ENCODE measurements around the gene KLHL20. TPM values are rescaled to one million over a fixed set of nuclear protein-coding genes. Genes with fewer than 3 reads are reported as not detected.
"Not testable (repeated sequence)": the region's sequence is repeated elsewhere in the genome, so short reads cannot be mapped to it uniquely, and the experiment has no call there.

KLHL20 gene, protein sequence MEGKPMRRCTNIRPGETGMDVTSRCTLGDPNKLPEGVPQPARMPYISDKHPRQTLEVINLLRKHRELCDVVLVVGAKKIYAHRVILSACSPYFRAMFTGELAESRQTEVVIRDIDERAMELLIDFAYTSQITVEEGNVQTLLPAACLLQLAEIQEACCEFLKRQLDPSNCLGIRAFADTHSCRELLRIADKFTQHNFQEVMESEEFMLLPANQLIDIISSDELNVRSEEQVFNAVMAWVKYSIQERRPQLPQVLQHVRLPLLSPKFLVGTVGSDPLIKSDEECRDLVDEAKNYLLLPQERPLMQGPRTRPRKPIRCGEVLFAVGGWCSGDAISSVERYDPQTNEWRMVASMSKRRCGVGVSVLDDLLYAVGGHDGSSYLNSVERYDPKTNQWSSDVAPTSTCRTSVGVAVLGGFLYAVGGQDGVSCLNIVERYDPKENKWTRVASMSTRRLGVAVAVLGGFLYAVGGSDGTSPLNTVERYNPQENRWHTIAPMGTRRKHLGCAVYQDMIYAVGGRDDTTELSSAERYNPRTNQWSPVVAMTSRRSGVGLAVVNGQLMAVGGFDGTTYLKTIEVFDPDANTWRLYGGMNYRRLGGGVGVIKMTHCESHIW
- total RNA-seq (ENCODE audit: low replicate concordance) = 22.8 and 23.6 TPM in 2 replicates
- long read RNA-seq, transcript KLHL20-201 (12 exons, 3,421 nt) = major isoform, 22 of 51 reads
- long read RNA-seq, partial matches to known transcripts = 11 of 51 reads
- long read RNA-seq, other reads (novel, unspliced or antisense) = 18 of 51 reads

DNA sequence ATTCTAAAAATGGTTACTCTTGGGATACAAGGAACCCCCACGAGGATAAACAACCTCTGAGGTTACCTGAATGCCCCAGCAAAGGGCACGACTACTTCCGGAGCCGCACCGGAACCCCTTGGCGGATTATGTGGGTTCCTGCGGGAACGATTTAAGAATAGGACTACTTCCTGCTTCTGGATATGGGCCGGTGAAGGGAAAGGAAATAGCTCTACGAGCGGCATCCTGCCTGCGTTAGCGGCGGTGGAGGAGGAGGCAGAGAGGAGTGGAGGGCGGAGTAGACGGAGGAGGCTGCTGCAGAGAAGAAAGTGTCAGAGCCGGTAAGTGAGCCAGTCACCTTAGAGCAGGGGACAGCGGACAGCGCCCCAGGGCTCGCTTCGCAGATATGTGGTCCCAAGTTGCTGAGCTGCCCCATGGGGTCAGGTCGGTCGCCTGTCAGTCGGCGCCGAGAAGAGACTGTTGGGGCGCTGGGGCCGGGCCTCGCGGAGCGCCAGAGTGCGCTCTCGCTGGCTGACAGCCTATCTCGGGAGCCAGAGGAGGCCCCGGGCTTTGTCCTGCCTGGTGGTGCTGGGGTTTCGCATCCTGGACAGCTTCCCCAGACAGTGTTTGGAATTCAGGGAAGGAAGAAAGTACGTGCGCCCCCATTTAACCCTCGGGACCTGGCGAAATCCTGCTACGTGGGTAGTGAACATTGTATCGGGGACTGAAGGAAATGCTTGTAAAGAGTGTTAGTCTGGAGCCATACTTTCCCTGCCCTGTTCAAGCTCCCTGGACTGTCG, at the start of gene KLHL20:
TSS of gene KLHL20 (plus strand) at position 223 of the 779 bp plus-strand sequence. CDS start 1,063 bp downstream, outside the sequence.
- peaks cover 3% of the 10 kb centered on the region for H3K36me3 Mint-ChIP-seq
- H3K27me3 Mint-ChIP-seq = peaks cover 29% of the 10 kb centered on the region
- peaks cover 8% of the 10 kb centered on the region for H3K4me1 Mint-ChIP-seq (ENCODE audit: unreplicated experiment)
- DNase-seq (ENCODE audit: extremely low spot score, unreplicated experiment) = peak; percentile 81
- TF ChIP-seq, protein P1, sequence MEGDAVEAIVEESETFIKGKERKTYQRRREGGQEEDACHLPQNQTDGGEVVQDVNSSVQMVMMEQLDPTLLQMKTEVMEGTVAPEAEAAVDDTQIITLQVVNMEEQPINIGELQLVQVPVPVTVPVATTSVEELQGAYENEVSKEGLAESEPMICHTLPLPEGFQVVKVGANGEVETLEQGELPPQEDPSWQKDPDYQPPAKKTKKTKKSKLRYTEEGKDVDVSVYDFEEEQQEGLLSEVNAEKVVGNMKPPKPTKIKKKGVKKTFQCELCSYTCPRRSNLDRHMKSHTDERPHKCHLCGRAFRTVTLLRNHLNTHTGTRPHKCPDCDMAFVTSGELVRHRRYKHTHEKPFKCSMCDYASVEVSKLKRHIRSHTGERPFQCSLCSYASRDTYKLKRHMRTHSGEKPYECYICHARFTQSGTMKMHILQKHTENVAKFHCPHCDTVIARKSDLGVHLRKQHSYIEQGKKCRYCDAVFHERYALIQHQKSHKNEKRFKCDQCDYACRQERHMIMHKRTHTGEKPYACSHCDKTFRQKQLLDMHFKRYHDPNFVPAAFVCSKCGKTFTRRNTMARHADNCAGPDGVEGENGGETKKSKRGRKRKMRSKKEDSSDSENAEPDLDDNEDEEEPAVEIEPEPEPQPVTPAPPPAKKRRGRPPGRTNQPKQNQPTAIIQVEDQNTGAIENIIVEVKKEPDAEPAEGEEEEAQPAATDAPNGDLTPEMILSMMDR (conservative IDR thresholded peaks at IDR 0.05) = no peak
- peak within 1 kb of the TSS; percentile 93 for H3K27ac Mint-ChIP-seq
- no peaks in the 10 kb centered on the region for H3K9me3 Mint-ChIP-seq
- H3K4me3 Mint-ChIP-seq = peak within 1 kb of the TSS; percentile 98

DNA sequence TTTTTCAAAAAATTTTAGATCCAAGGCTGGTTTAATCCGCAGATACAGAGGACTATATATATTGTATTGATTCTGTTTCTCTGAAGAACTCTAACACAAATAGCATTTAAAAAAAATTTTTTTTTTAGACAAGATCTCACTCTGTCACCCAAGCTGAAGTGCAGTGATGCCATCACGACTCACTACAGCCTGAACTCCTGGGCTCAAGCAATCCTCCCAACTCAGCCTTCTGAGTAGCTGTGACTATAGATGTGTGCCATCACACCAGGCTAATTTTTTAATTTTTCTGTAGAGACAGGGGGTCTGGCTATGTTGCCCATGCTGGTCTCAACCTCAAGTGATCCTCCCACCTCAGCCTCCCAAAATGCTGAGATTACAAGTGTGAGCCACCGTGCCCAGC, 48.1 kb upstream of the KLHL20 start:
- H3K4me1 Mint-ChIP-seq (ENCODE audit: unreplicated experiment) = peaks cover 4% of the 10 kb centered on the region
- TF ChIP-seq, protein P1 (conservative IDR thresholded peaks at IDR 0.05) = no peak
- no peak overlapping the region for H3K27ac Mint-ChIP-seq
- H3K36me3 Mint-ChIP-seq = no peaks in the 10 kb centered on the region
- no peak overlapping the region for H3K4me3 Mint-ChIP-seq
- H3K27me3 Mint-ChIP-seq = no peaks in the 10 kb centered on the region
- peaks cover 4% of the 10 kb centered on the region for H3K9me3 Mint-ChIP-seq
- no peak for DNase-seq (ENCODE audit: extremely low spot score, unreplicated experiment)

DNA sequence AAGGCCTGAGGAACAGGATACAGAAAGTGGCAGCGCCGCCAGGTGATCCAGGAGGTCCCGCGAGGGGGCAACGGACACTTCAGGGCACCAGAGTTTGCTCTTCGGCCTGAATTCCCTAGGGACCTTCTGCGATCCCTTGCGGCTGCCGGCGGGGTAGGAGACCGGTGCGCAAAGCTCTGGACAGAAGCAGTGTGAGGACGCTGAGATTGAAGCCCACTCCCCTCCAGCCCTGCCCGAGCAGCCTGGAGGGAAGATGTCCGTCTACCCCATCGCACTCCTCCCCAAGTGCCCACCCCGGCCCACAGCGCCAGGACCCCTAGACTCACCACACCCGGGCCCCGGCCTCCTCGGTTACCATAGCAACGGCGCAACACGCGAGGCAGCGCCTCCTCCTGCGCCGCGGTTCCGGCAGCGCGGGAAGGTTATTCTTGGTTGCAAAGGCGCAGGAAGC, 45.3 kb upstream of the KLHL20 start, which contains the start of gene ANKRD45:
TSS of gene ANKRD45 (minus strand) at position 361 of the 451 bp plus-strand sequence. CDS start 10,433 bp downstream, outside the sequence.
- Mint-ChIP-seq H3K4me3 (peak within 1 kb of the TSS; percentile 85), H3K27ac (peak within 1 kb of the TSS; percentile 10), H3K9me3 (no peaks in the 10 kb centered on the region), H3K4me1 (ENCODE audit: unreplicated experiment) (peaks cover 4% of the 10 kb centered on the region), H3K27me3 (no peaks in the 10 kb centered on the region), H3K36me3 (no peaks in the 10 kb centered on the region)
- DNase-seq (ENCODE audit: extremely low spot score, unreplicated experiment) = peak; percentile 75
- TF ChIP-seq, protein P1 (conservative IDR thresholded peaks at IDR 0.05) = no peak

DNA sequence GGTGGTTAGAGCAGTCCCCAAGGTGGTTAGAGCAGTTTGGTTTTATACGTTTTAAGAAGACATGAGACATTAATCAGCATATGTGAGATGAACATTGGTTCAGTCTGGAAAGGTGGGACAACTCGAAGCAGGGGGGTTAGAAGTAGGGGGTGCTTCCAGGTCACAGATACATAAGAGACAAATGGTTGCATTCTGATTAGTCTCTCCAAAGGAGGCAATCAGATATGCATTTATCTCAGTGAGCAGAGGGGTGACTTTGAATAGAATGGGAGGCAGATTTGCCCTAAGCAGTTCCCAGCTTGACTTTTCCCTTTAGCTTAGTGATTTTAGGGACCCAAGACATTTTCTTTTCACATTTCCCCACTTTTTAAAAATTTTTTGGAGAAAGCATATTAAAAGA, 40.3 kb upstream of the KLHL20 start:
- not testable (repeated sequence) for DNase-seq (ENCODE audit: extremely low spot score, unreplicated experiment); H3K36me3 Mint-ChIP-seq; H3K4me1 Mint-ChIP-seq (ENCODE audit: unreplicated experiment); H3K27ac Mint-ChIP-seq; H3K9me3 Mint-ChIP-seq; H3K4me3 Mint-ChIP-seq; H3K27me3 Mint-ChIP-seq

DNA sequence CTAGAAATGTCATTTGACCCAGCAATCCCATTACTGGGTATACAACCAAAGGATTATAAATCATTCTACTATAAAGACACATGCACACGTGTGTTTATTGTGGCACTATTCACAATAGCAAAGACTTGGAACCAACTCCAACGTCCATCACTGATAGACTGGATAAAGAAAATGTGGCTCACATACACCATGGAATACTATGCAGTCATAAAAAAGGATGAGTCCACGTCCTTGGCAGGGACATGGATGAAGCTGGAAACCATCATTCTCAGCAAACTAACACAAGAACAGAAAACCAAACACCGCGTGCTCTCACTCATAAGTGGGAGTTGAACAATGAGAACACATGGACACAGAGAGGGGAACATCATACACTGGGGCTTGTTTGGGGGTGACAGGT, 34.6 kb upstream of the KLHL20 start:
- not testable (repeated sequence) for H3K4me3 Mint-ChIP-seq; H3K27ac Mint-ChIP-seq; H3K27me3 Mint-ChIP-seq; H3K9me3 Mint-ChIP-seq; DNase-seq (ENCODE audit: extremely low spot score, unreplicated experiment); H3K36me3 Mint-ChIP-seq; H3K4me1 Mint-ChIP-seq (ENCODE audit: unreplicated experiment)

DNA sequence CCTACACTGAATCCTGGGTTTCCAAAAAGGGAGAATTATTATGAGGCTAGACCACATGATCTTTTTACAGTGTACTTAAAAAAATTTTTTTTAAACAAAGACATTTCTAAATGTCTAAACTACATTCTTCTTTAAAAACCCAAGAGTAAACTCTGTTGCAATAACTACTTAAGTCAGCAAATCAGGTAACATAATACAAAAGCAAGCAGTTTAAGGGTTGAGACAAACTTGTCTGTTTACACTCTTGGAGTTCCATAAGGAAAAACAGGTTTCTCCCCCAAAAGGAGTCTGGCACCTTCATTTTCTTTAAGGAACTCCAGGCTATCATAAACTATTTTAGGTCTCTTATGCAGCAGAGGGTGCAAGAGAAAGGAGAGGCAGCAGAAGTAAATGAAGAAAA, 32.6 kb upstream of the KLHL20 start:
- no peak for DNase-seq (ENCODE audit: extremely low spot score, unreplicated experiment)
- TF ChIP-seq, protein P1 (conservative IDR thresholded peaks at IDR 0.05) = no peak
- Mint-ChIP-seq H3K4me3 (peak overlapping the region; percentile 37), H3K27ac (peak overlapping the region; percentile 5), H3K9me3 (peaks cover 7% of the 10 kb centered on the region), H3K27me3 (no peaks in the 10 kb centered on the region), H3K4me1 (ENCODE audit: unreplicated experiment) (peaks cover 5% of the 10 kb centered on the region), H3K36me3 (no peaks in the 10 kb centered on the region)

DNA sequence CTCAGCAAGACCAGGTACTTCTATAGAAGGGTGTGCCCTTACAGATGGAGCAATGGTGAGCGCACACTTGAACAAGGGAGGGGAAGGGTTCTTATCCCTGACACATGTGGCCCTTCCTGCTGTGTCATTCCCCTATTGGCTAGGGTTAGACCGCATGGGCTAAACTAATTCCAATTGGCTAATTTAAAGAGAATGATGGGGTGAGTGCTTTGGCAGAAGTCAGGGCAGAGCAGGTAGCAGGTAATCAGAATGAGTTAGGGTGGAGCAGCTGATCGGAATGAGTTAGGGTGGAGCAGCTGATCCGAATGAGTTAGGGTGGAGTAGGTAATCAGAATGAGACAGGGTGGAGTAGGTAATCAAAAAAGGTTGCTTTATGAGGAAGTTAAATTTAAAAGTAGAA, 30.9 kb upstream of the KLHL20 start:
- not testable (repeated sequence) for H3K4me1 Mint-ChIP-seq (ENCODE audit: unreplicated experiment); H3K27me3 Mint-ChIP-seq; H3K4me3 Mint-ChIP-seq; DNase-seq (ENCODE audit: extremely low spot score, unreplicated experiment); H3K9me3 Mint-ChIP-seq; H3K36me3 Mint-ChIP-seq
- H3K27ac Mint-ChIP-seq = peak overlapping the region; percentile 35

DNA sequence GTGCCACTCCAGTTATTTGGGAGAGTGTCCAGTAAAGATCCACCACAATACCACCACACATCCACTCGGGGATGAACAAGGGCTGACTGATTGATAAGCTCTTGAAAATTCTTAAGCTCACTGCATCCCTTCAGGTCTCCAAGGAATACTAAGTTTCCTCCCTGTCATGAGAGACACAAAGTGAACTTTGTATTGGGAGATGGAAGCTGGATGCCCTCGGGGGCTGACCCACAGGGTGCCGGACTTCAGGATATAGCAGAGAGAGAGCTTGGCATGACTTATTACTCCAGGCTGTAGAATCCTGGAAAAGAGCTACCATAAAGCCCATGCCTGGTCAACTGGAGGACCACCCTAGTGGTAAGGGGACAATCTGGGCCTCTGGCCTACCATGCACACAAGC, 29.7 kb upstream of the KLHL20 start:
- H3K27ac Mint-ChIP-seq; H3K4me3 Mint-ChIP-seq; H3K9me3 Mint-ChIP-seq; H3K4me1 Mint-ChIP-seq (ENCODE audit: unreplicated experiment); DNase-seq (ENCODE audit: extremely low spot score, unreplicated experiment); H3K36me3 Mint-ChIP-seq: not testable (repeated sequence)
- peaks cover 13% of the 10 kb centered on the region for H3K27me3 Mint-ChIP-seq

Data from type B pancreatic cell (in vitro differentiated cells).